D341Med (cell line): Measurements from ENCODE around the gene LRRN4.

ENCODE experiments used
- DNase-seq: peaks from one replicate; pipeline ENCODE4 v3.0.0; 2012; ENCODE audit warnings: low spot score

LRRN4 gene

GRCh38 chr20:6053776-6054688 lies at the start of gene LRRN4:
TSS of gene LRRN4 (minus strand) at chr20:6054060. CDS start at chr20:6052799, 1,261 bp downstream.
- DNase-seq: no peak

- DNase-seq: no peak
These were observed 49.4 kb upstream of the LRRN4 start for GRCh38 chr20:6103301-6103700.

DNA sequence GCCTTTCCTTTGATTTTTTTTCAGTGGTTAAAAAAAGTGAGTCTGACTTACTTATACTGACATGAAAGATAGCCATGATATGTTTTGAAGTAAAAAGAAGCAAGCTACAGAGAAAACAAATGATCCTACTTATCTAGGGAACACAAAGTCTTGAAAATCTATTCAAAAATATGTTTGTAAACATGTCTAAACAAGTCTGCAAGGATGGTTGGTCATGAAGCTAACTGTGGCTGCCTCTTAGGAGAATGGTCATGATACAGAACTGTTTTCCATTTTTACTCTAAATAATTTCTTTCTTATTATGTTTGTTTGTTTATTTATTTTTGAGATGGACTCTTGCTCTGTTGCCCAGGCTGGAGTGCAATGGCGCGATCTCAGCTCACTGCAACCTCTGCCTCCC lies 47.5 kb upstream of the LRRN4 start:
- no peak for DNase-seq

DNA sequence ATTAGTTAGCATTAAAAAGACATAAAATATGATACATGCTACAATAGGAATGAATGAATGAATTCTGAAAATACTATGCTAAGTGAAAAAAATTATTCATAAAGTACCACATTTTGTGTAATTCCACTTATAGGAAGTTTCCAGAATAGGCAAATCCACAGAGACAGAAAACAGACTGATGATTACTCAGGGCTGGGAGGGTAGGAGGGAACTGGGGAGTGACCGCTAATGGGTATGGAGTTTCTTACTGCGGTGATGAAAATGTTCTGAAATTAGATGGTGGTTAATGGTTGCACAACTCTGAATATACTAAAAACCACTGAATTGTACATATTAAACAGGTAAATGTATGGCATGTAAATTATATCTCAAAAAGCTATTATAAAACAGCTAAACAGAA lies 46.4 kb upstream of the LRRN4 start:
- DNase-seq: no peak

GRCh38 chr20:6099819-6100218 lies 46.0 kb upstream of the LRRN4 start:
- DNase-seq: no peak

GRCh38 chr20:6095409-6095808 lies 41.5 kb upstream of the LRRN4 start:
- no peak for DNase-seq

DNA sequence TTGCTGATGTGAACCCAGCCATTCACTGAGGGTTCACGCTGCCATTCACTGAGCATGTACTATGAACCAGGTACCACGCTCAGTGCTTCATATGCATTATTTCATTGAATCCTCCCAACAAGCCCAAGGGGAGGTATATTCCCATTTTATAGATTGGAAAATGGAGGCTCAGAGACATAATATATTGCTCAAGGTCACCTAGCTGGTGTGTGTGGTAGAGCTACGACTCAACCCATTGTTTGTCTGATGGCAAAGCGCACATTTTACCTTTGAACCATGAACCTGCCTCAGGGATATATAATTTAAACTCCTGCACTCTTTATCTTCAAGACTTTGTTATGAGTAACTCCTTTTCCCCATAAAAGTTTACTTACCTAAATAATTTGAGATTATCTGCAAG lies 40.7 kb upstream of the LRRN4 start:
- DNase-seq: no peak

- no peak for DNase-seq
These were observed 40.2 kb upstream of the LRRN4 start for GRCh38 chr20:6094063-6094462.

DNA sequence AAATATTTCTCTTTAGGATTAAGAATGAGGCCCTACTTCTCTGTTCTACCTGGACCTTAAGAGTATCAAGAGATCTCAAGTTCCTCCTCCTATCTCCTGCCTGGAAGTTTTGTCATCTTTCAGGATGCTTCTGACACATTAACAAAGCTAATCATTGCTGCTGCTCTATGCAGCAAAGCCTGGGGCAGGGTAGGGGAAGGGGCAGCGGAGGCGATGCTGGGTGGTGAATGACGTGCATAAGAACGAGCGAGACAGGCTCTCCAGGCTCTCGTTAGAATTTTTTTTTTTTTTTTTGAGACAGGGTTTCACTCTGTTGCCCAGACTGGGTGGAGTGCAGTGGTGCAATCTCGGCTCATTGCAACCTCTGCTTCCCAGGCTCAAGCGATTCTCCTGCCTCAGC lies 37.8 kb upstream of the LRRN4 start:
- DNase-seq: no peak

DNA sequence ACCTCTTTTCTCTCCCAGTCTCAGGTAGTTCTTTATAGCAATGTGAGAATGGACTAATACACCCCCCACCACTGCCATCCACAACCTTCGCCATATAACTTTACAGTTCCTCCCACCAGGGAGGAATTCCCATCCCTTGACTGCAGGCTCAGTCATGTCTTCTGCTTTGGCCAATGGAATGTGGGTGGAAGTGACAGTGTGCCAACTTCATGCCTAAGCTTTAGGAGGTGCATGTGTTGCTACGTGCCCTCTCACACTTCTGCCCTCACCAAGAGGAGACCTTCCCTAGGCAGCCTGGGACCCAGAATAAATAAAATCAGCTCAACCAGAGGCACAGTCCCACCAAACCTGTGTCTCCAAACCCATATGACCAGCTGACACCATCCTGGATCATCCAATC lies 33.0 kb upstream of the LRRN4 start:
- DNase-seq: no peak

GRCh38 chr20:6083926-6084325 lies 30.1 kb upstream of the LRRN4 start:
- no peak for DNase-seq

DNA sequence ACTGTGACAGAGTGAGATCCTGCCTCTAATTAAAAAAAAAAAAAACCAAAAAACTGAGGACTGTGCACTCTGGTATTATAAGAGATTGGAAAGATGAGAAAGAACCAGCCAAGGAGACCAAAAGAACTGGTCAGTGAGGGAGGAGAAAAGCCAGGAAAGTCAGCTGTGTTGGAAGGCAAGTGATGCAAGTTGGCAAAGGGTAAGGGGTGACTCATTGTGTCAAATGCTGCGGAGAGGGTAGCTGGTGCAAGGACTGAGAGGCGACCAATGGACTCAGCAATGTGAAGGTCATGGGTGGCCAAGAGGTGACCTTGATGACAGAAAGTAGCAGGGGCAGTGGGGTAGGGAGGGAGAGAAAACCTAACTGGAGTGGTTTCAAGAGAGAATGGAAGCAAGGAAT lies 27.4 kb upstream of the LRRN4 start:
- DNase-seq: no peak

DNA sequence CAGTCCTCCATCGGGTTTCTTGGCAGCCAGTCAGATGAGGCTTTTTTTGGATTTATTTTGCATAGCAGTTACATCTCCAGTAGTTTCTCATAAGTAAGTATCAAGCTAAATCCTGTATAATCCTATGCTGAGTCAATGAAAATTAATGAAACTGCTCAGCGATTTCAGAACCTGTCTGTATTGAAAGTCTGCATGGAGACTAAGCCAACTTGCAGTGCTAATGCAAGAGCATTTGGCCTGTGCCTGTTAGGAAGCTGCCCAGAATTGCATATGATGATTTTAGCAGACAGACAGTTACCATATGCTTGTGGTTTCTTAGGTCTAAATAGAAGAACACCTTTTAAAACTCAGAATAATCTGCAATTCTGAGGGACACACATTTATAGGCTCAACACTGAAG lies 25.2 kb upstream of the LRRN4 start:
- no peak for DNase-seq

DNA sequence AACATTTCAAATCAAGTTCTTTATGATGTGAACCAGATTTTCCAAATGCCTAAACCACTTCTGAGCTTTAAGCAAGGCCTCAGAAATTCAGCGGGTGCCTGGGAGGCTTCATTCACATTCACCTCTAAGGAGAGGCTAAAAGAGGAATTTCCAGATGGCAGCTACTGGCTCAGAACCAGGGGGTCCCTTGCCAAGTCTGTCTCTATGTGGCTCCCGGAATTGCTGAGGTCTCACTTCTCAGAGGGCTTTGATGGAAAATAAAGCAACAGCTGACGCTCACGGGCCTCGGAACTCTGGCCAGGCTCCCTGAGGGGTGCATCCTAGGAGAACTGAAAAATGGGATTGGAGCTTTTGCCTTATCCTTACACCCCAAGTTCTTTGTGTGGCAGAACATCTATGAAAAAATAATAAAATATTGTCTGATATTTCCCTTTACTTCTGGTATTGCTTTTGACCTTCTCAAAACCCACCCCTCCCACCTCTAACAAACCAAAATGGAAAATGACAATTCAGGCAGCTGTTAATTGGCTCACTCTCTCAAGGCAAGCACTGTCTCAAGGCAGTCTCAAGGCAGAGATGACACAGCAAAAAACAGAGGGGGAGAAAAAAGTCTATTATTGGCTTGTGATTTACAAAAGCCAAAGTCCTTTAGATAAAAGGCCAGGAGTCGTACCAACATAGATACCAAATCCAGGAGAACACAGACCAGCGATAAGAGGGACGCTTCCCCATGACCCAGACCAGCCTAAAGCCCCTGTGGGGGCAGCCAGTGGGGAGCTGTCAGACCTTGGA lies 21.8 kb upstream of the LRRN4 start:
- DNase-seq: no peak

DNA sequence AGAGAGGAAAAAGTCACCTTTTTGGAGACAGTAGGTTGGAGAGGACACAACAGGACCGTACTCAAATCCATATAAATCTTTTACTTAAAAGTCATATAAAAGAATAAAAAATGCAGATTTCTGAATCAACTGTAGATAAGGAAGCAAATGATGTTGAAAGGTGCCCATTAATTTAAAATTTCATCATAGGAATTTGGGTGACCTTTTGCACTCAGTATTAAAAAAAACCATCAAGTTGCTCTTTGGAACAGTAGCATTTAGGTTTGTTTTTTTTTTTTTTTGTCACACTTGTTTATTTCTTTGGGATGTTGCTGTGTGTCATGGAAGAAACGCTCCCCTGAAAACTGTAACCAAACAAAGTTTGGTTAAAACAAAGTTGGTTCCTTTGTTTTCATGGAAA lies 20.9 kb upstream of the LRRN4 start:
- no peak for DNase-seq

DNA sequence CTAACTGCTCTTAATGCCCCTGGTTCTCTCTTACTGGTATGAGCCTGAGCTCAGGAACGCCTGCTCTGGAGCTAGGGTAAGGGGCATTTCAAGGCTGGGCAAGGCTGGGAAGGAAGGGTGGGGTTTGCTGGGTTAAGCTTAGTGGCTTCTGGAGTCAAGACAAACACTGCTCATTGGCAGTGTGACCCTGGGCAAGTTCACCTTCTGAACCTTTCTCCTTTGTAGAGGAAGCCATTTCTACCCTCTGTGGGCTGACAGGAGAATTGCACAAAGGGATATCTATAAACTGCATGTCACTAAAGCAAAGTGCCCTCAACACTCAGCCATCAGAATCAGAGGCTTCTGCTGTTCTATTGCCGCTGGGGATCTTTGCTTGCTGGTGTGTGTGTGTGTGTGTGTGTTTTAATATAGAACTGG lies 20.3 kb upstream of the LRRN4 start:
- DNase-seq: no peak

DNA sequence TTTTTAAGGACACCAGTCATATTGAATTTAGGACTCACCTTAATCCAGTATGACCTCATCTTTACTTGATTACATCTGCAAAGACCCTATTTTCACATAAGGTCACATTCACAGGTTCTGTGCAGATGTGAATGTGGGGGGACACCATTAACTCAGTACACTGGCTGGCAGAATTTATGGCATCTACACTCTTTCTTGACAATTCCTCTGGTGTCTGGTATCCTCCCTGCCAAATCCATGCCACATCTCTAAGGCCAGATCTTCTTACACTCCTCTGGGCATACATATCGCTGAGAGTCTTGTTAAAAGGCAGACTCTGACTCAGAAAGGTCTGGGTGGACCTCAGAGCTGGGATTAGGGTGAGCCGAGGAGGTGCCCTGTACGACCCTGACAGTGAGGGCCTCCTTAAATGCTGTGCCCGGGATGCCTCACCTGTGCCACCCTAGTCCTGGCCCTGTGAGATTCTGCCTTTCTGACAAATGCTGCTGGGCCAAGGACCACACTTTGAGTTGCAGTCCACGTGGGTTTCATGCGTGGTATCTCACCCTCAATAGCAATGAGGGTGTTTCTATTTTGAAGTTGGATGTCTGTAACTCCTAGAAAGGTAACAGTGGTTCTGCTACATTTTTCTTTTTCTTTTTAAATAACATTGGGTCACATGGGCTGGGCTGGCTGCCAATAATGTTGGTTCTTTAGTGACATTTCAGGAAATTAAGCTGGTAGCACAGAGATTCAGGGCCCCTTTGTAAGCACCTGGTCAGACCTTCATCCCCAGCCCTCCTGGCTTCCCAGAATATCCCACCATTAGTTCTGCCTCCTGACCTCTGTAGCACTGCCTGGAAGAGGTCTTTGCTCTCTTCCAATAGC lies 17.2 kb upstream of the LRRN4 start:
- no peak for DNase-seq

GRCh38 chr20:6069669-6070068 lies 15.8 kb upstream of the LRRN4 start:
- DNase-seq: no peak

DNA sequence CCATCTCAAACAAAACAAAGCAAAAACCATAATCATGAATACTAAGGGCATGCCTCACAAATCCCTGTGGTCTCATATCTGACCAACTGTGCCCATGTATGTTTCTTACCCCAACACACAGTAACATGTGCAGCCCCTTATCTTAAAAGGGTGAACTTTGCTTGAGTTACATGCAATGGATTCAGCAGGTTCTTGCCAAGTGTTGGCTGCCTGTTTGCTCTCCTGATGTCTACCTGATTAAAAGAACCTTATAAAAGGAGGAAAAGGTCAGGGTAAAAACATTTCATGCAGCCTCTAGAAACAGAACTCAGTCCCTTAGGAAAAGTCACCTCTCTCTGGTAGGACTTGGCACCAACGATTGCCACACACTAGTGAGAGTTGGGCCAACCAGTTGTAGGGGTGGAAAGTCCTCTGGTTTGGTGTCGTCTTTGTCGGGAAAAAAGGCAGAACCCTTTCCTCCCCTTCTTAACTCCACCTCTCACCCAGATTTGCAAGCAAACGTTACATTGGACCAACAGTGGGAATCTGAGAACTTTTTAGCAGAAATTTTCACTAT lies 14.0 kb upstream of the LRRN4 start:
- no peak for DNase-seq

DNA sequence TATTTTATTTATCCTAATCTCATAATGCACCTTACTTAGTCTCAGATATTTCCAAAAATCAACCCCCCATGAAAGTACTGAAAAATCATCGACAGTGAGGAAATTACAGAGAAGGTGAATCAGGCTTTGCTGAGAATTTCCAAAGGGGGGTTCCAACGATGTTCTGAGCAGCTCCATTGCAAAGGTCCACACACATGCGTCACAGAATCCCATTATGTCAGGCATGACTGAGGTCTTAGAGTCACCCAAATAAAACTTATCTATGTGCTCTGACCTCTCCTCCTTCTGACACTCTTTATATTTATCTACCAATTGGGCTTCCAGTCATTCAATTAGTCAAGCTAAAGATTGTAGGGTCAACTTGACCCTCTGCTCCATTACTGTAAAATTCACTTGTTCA lies 12.7 kb upstream of the LRRN4 start:
- DNase-seq: no peak

GRCh38 chr20:6061544-6061943 lies 7.7 kb upstream of the LRRN4 start:
- no peak for DNase-seq

DNA sequence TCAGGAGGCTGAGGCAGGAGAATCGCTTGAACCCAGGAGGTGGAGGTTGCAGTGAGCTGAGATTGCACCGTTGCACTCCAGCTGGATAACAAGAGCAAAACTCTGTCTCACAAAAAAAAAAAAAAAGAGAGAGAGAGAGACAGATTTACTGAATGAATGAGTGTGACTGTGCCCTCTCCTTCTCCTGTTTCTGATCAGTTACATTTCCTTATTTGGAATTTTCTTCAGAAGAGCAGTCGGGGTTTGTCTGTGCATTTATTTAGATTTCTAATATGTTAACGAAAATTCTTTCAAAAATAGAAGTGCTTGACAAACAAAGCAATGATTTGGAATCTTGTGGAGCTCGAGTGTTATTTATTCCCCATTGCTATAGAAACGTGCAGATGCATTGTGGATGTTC lies 6.4 kb upstream of the LRRN4 start:
- DNase-seq: no peak
